NCI-H146 treated with DMSO at 0.1 percent for 48 hours (cell line): ENCODE data around the gene SERAC1.

Source experiments
- DNase-seq: peaks from one replicate; lab custom pipeline; 2025; ENCODE audit not compliant: unreplicated experiment; lab: John Stamatoyannopoulos, UW

The SERAC1 gene

GRCh38 chr6:158124288-158124687 is 43.8 kb downstream of the SERAC1 start:
- DNase-seq: no peak

- DNase-seq: no peak
These were observed 46.0 kb downstream of the SERAC1 start for GRCh38 chr6:158122048-158122447.

GRCh38 chr6:158121335-158121734 is 46.7 kb downstream of the SERAC1 start:
- DNase-seq: no peak

GRCh38 chr6:158118886-158119285 is 49.2 kb downstream of the SERAC1 start:
- no peak for DNase-seq

- no peak for DNase-seq
These were observed 52.6 kb downstream of the SERAC1 start for GRCh38 chr6:158115508-158115907.

- no peak for DNase-seq
These were observed 53.0 kb downstream of the SERAC1 start for GRCh38 chr6:158115102-158115501.

- DNase-seq: no peak
These were observed 54.3 kb downstream of the SERAC1 start for GRCh38 chr6:158113802-158114201.

GRCh38 chr6:158111987-158112386 is 56.1 kb downstream of the SERAC1 start:
- DNase-seq: no peak

GRCh38 chr6:158110986-158111385 is 57.1 kb downstream of the SERAC1 start:
- no peak for DNase-seq

- DNase-seq: no peak
These were observed 58.3 kb downstream of the SERAC1 start for GRCh38 chr6:158109748-158110147.

GRCh38 chr6:158104696-158105095 is 63.4 kb downstream of the SERAC1 start:
- no peak for DNase-seq

GRCh38 chr6:158103228-158103627 is 64.8 kb downstream of the SERAC1 start:
- DNase-seq: no peak

- DNase-seq: no peak
These were observed 72.4 kb downstream of the SERAC1 start for GRCh38 chr6:158095671-158096070.

- DNase-seq: no peak
These were observed 73.0 kb downstream of the SERAC1 start for GRCh38 chr6:158095031-158095430.

- DNase-seq: no peak
These were observed 75.3 kb downstream of the SERAC1 start for GRCh38 chr6:158092806-158093205.

GRCh38 chr6:158087224-158087867 is 80.7 kb downstream of the SERAC1 start:
- no peak for DNase-seq

- no peak for DNase-seq
These were observed 81.4 kb downstream of the SERAC1 start for GRCh38 chr6:158086504-158087223.

- no peak for DNase-seq
These were observed 82.0 kb downstream of the SERAC1 start for GRCh38 chr6:158086054-158086503.

- DNase-seq: no peak
These were observed 82.6 kb downstream of the SERAC1 start for GRCh38 chr6:158085261-158086053.

- DNase-seq: no peak
These were observed 84.4 kb downstream of the SERAC1 start for GRCh38 chr6:158083455-158084325.

GRCh38 chr6:158081657-158081935 is 86.5 kb downstream of the SERAC1 start:
- no peak for DNase-seq
